ENCODE measurements around the gene E2F2.
A peak's percentile ranks its signal among the peaks of the same experiment; 100 is the strongest.

E2F2 gene

GRCh38 chr1:23472351-23473036 is 58.5 kb downstream of the E2F2 start:
- DNase-seq (ENCODE audit: low read depth) = no peak
- no peak overlapping the region for H3K4me3 ChIP-seq (ENCODE audit: low read length)
- no peak for TF ChIP-seq CTCF (conservative IDR thresholded peaks at IDR 0.05; ENCODE audit: low read length)

- TF ChIP-seq CTCF (conservative IDR thresholded peaks at IDR 0.05; ENCODE audit: low read length) = no peak
- DNase-seq (ENCODE audit: low read depth) = peak; percentile 24
- H3K4me3 ChIP-seq (ENCODE audit: low read length) = no peak overlapping the region
Measured at GRCh38 chr1:23471473-23472075, 59.5 kb downstream of the E2F2 start.

- peak; percentile 71 for DNase-seq (ENCODE audit: low read depth)
- no peak overlapping the region for H3K4me3 ChIP-seq (ENCODE audit: low read length)
- TF ChIP-seq CTCF (conservative IDR thresholded peaks at IDR 0.05; ENCODE audit: low read length) = no peak
Measured at GRCh38 chr1:23470282-23471070, 60.6 kb downstream of the E2F2 start.

GRCh38 chr1:23469372-23469982 is 61.6 kb downstream of the E2F2 start:
- no peak overlapping the region for H3K4me3 ChIP-seq (ENCODE audit: low read length)
- no peak for TF ChIP-seq CTCF (conservative IDR thresholded peaks at IDR 0.05; ENCODE audit: low read length)
- DNase-seq (ENCODE audit: low read depth) = no peak

- DNase-seq (ENCODE audit: low read depth) = no peak
- TF ChIP-seq CTCF (conservative IDR thresholded peaks at IDR 0.05; ENCODE audit: low read length) = no peak
- H3K4me3 ChIP-seq (ENCODE audit: low read length) = no peak overlapping the region
Measured at GRCh38 chr1:23466423-23466989, 64.5 kb downstream of the E2F2 start.

- no peak overlapping the region for H3K4me3 ChIP-seq (ENCODE audit: low read length)
- DNase-seq (ENCODE audit: low read depth) = no peak
- no peak for TF ChIP-seq CTCF (conservative IDR thresholded peaks at IDR 0.05; ENCODE audit: low read length)
Measured at GRCh38 chr1:23463286-23463685, 67.7 kb downstream of the E2F2 start.
